OCI-LY3 (cell line): ENCODE measurements around the gene H2BK1.

Source experiments
- H2AFZ ChIP-seq: fragments of 200-600, 300-600 bp; shearing (Covaris generic); 2 replicates; pipeline ENCODE4 v1.6.0; 2014; ENCODE audit warnings: antibody characterized with exemption, low read depth, low read length
- H3K27ac ChIP-seq: fragments of 200-600, 300-600 bp; sonication (generic); 2 replicates; pipeline ENCODE4 v1.5.1; 2014; ENCODE audit warnings: mild to moderate bottlenecking, low read length, moderate library complexity, mixed read lengths
- H3K27me3 ChIP-seq: fragments of 200-600, 300-600 bp; sonication (generic); 2 replicates; pipeline ENCODE4 v1.6.1; 2014; ENCODE audit warnings: low read depth, low read length, mixed read lengths
- H3K36me3 ChIP-seq: fragments of 200-600, 300-600 bp; sonication (generic); replicated peaks from 2 replicates; pipeline ENCODE3; 2014; ENCODE audit warnings: low read depth, low read length, mixed read lengths
- H3K4me1 ChIP-seq: fragments of 300-600, 200-600 bp; sonication (generic); 2 replicates; pipeline ENCODE4 v1.6.1; 2014; ENCODE audit warnings: low read length, mixed read lengths
- H3K4me2 ChIP-seq: fragments of 200-600, 300-600 bp; sonication (generic); 2 replicates; pipeline ENCODE4 v1.6.1; 2014; ENCODE audit warnings: low read length, mixed read lengths
- H3K4me3 ChIP-seq: fragments of 300-600, 200-600 bp; sonication (generic); 2 replicates; pipeline ENCODE4 v1.5.1; 2014; ENCODE audit warnings: antibody characterized with exemption, mild to moderate bottlenecking, low read length, moderate library complexity
- H3K79me2 ChIP-seq: fragments of 300-600, 200-600 bp; shearing (Covaris generic); 2 replicates; pipeline ENCODE4 v1.6.1; 2014; ENCODE audit warnings: mild to moderate bottlenecking, low read length, mixed read lengths
- H3K9ac ChIP-seq: fragments of 300-600, 200-600 bp; shearing (Covaris generic); 2 replicates; pipeline ENCODE4 v1.6.0; 2014; ENCODE audit warnings: mild to moderate bottlenecking, low read length, moderate library complexity
- H3K9me3 ChIP-seq: fragments of 200-600, 300-600 bp; shearing (Covaris generic); 2 replicates; pipeline ENCODE4 v1.6.1; 2014; ENCODE audit warnings: low read length, mixed read lengths; ENCODE audit not compliant: insufficient read depth
- H4K20me1 ChIP-seq: fragments of 200-600, 300-600 bp; sonication (generic); 2 replicates; pipeline ENCODE4 v1.6.1; 2016; ENCODE audit warnings: low read length, mixed read lengths; ENCODE audit not compliant: insufficient read depth
- CTCF ChIP-seq: fragments of 200-600, 300-600 bp; sonication (generic); IDR thresholded peaks from 2 replicates; pipeline ENCODE4 v1.5.1; 2014; ENCODE audit warnings: antibody characterized with exemption, low read length, low read depth
- EZH2phosphoT487 ChIP-seq: fragments of 200-600 bp; shearing (Covaris generic); IDR thresholded peaks from 2 replicates; pipeline ENCODE4 v1.6.1; 2018; ENCODE audit warnings: antibody characterized with exemption, mixed run types, low read depth

The H2BK1 gene

GRCh38 chr7:151194188-151194587 lies 16.1 kb downstream of the H2BK1 start:
- TF ChIP-seq EZH2phosphoT487 = no peak
- TF ChIP-seq CTCF = no peak
- Histone ChIP-seq H3K4me3 (no peak overlapping the region), H3K27ac (no peak overlapping the region), H3K79me2 (no peaks in the 10 kb centered on the region), H2AFZ (no peak overlapping the region), H3K4me1 (peaks cover 13% of the 10 kb centered on the region), H3K9ac (no peak overlapping the region), H3K9me3 (no peaks in the 10 kb centered on the region), H3K4me2 (no peak overlapping the region), H4K20me1 (peaks cover 52% of the 10 kb centered on the region), H3K27me3 (peaks cover 96% of the 10 kb centered on the region), H3K36me3 (no peaks in the 10 kb centered on the region)

- Histone ChIP-seq H3K4me1 (peaks cover 21% of the 10 kb centered on the region), H2AFZ (no peak overlapping the region), H3K27me3 (peaks cover 93% of the 10 kb centered on the region), H4K20me1 (peaks cover 59% of the 10 kb centered on the region), H3K27ac (no peak overlapping the region), H3K4me3 (no peak overlapping the region), H3K4me2 (no peak overlapping the region), H3K79me2 (no peaks in the 10 kb centered on the region), H3K9me3 (no peaks in the 10 kb centered on the region), H3K9ac (no peak overlapping the region), H3K36me3 (no peaks in the 10 kb centered on the region)
- TF ChIP-seq EZH2phosphoT487 = no peak
- TF ChIP-seq CTCF = no peak
Measured at GRCh38 chr7:151193203-151193978, 16.9 kb downstream of the H2BK1 start.

- Histone ChIP-seq H3K36me3 (no peaks in the 10 kb centered on the region), H3K27me3 (peaks cover 93% of the 10 kb centered on the region)
Measured at GRCh38 chr7:151192002-151192539, 18.2 kb downstream of the H2BK1 start.

More at GRCh38 chr7:151192002-151192539, 18.2 kb downstream of the H2BK1 start:
- Histone ChIP-seq H3K4me3 (no peak overlapping the region), H3K9me3 (no peaks in the 10 kb centered on the region), H3K4me1 (peaks cover 32% of the 10 kb centered on the region), H3K79me2 (no peaks in the 10 kb centered on the region), H4K20me1 (peaks cover 70% of the 10 kb centered on the region), H3K27ac (no peak overlapping the region), H3K4me2 (no peak overlapping the region), H3K9ac (no peak overlapping the region), H2AFZ (no peak overlapping the region)
- TF ChIP-seq CTCF = no peak
- TF ChIP-seq EZH2phosphoT487 = no peak
